ENCODE data around the gene STX18.
"Not testable (repeated sequence)": the region's sequence is repeated elsewhere in the genome, so short reads cannot be mapped to it uniquely, and the experiment has no call there.

Gene STX18

DNA sequence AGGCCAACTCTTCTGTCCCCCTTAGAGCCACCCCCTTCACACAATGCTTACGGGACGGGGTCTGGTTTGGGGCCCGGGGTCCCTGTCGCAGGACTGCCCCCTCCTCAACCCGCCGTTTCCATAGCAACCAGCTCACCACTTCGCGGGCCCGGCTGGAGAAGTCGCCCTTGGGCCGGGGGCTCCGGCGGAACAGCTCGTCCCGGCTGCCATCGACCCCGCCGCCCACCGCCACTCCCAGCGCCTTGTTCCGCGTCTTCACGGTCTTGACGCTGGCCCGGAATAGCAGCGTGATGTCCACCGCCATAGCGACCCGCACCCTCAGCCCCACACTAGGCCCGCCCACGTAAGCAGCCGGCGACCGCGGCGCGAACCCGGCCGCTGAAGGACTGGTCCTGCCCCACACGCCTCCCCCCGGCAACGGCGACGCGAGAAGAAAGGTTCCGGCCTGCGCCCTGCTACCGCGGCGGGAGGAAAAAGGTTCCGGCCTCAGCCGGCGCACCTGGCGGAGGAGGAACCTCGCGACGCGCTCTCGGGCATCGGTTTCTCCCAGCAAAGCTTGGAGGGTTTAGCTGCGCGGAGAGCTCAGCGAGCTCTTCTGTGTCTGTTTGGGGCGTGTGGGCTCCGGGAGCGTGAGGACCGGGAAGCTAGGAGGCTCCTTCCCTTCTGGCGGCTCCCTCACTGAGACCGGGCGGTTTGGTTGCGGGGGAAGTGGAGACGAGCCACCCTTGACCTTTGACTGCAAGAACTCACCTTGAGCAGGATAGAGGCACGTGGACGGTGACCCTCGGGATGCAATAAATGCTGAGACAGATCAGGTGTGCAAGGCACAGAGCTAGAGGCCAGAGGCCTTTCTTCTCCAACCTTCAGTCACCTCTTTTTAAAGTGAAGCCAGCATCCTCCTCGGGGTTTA lies at the start of gene STX18:
Gene STX18, minus strand, starts transcription at position 388 of the 910 bp plus-strand sequence. Its CDS starts 84 bp downstream, at position 304.
- H3K4me1 ChIP-seq (ENCODE audit: insufficient read depth, low read length): no peaks in the 10 kb centered on the region; the same call in 1 of the 2 replicates
- no peaks in the 10 kb centered on the region for H3K9me3 ChIP-seq (ENCODE audit: control insufficient read depth, insufficient read depth, low read length)
- H3K9ac ChIP-seq (ENCODE audit: low read depth, low read length): peak within 1 kb of the TSS; percentile 97
- H3K36me3 ChIP-seq (ENCODE audit: insufficient read depth, low read length): peaks cover 4% of the 10 kb centered on the region

DNA sequence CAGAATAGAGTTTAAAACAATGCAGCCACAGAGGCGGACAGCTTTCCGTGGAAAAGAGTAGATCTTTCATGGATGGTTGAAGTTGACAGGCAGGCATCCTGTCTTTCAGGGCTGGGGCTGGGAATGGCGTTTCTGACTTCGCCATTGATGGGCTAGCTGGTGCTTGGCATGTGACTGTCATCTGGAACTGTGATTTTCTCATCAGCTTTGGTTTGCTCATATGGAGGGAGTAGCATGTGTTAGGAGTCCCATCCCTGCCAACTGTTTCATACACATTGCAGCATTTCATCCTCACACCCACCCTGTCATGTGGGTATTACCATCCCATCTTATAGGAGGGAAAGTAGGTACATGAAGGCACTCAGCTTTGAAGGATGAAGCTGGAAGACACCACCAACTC lies 49.2 kb upstream of the STX18 start:
- Histone ChIP-seq H3K36me3 (ENCODE audit: insufficient read depth, low read length) (no peaks in the 10 kb centered on the region), H3K9me3 (ENCODE audit: control insufficient read depth, insufficient read depth, low read length) (peaks cover 8% of the 10 kb centered on the region), H3K4me1 (ENCODE audit: insufficient read depth, low read length) (no peaks in the 10 kb centered on the region), H3K9ac (ENCODE audit: low read depth, low read length) (no peak overlapping the region)

DNA sequence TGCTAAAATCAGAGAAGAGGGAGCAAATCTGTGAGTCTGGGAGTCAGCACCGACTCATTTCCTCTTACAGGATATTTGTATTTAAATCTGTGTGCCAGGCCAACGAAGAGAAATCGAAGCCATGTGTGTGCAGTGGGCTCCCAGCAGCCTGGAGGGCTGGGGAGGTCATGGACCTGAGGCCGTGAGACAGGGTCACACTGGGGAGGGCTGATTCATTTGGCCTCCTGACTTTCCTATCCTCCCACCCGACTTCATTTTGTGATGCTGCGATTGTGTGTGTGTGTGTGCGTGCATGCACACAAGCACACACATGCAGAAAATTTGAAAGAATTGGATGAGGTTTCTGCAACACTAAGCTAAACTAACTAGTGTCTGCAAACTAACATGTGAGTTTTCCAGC lies 48.7 kb upstream of the STX18 start:
- no peaks in the 10 kb centered on the region for H3K4me1 ChIP-seq (ENCODE audit: insufficient read depth, low read length)
- no peak overlapping the region for H3K9ac ChIP-seq (ENCODE audit: low read depth, low read length)
- no peaks in the 10 kb centered on the region for H3K36me3 ChIP-seq (ENCODE audit: insufficient read depth, low read length)
- peaks cover 8% of the 10 kb centered on the region for H3K9me3 ChIP-seq (ENCODE audit: control insufficient read depth, insufficient read depth, low read length)

DNA sequence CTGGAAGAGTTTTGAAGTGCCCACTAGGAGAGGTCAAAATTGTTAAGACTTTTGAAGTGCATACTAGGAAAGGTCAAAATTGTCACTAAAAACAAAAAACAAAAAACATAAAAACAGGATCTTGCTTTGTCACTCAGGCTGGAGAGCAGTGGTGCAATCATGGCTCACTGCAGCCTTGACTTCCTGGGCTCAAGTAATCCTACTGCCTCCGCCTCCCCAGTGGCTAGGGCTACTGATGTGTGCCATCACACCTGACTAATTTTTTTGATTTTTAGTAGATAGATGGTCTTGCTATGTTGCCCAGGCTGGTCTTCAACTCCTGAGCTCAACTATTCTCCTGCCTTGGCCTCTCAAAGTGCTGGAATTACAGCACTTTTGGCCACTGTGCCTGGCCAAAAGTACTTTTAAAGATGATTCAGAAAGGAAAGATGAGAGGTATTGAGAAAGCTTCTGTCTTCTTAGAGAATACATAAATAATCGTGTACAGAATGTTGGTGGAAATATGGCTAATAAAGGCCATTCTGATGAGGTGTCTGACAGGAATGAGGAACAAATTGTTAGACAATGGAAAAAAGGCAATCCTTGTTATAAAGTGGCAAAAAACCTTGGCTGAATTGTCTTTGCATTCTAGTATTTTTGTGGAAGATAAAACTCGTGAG lies 43.3 kb upstream of the STX18 start:
- Histone ChIP-seq H3K9ac (ENCODE audit: low read depth, low read length) (no peak overlapping the region), H3K36me3 (ENCODE audit: insufficient read depth, low read length) (no peaks in the 10 kb centered on the region), H3K9me3 (ENCODE audit: control insufficient read depth, insufficient read depth, low read length) (no peaks in the 10 kb centered on the region; the same call in 1 of the 2 replicates), H3K4me1 (ENCODE audit: insufficient read depth, low read length) (no peaks in the 10 kb centered on the region)

DNA sequence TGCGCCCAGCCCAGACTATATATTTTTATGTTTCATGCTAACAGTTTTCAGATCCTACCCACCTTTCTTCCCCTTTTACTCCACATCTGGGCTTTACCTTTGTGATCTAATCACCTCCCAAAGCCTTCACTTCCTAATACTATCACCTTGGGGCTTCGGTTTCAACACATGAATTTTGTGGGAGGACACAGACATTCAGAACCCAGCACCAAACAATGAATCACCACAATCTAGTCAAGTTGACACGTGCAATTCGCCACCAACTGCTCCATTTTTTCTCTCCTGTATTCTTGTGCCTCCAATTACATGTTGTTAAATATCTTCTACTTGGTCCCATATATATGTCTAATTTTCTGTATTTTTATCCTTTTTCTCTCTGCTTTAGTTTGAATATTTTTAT lies 41.8 kb upstream of the STX18 start:
- H3K36me3 ChIP-seq (ENCODE audit: insufficient read depth, low read length): no peaks in the 10 kb centered on the region
- no peak overlapping the region for H3K9ac ChIP-seq (ENCODE audit: low read depth, low read length)
- no peaks in the 10 kb centered on the region; the same call in 1 of the 2 replicates for H3K9me3 ChIP-seq (ENCODE audit: control insufficient read depth, insufficient read depth, low read length)
- peaks cover 4% of the 10 kb centered on the region; the same call in 1 of the 2 replicates for H3K4me1 ChIP-seq (ENCODE audit: insufficient read depth, low read length)

DNA sequence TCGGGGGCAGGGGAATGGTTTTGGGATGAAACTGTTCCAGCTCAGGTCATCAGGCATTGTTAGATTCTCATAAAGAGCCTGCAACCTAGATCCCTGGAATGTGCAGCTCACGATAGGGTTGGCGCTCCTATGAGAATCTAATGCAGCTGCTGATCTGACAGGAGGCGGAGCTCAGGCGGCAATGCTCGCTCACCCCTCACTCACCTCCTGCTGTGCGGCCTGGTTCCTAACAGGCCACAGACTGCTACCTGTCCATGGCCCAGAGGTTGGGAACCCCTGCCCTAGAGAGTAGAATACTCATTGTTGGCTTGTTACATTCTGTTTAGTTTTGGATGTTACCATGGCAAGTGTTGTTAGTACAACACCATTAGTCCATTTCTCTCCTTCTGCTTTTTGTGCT lies 40.8 kb upstream of the STX18 start:
- no peaks in the 10 kb centered on the region for H3K36me3 ChIP-seq (ENCODE audit: insufficient read depth, low read length)
- no peaks in the 10 kb centered on the region; the same call in 1 of the 2 replicates for H3K9me3 ChIP-seq (ENCODE audit: control insufficient read depth, insufficient read depth, low read length)
- peaks cover 4% of the 10 kb centered on the region; the same call in 1 of the 2 replicates for H3K4me1 ChIP-seq (ENCODE audit: insufficient read depth, low read length)
- no peak overlapping the region for H3K9ac ChIP-seq (ENCODE audit: low read depth, low read length)

DNA sequence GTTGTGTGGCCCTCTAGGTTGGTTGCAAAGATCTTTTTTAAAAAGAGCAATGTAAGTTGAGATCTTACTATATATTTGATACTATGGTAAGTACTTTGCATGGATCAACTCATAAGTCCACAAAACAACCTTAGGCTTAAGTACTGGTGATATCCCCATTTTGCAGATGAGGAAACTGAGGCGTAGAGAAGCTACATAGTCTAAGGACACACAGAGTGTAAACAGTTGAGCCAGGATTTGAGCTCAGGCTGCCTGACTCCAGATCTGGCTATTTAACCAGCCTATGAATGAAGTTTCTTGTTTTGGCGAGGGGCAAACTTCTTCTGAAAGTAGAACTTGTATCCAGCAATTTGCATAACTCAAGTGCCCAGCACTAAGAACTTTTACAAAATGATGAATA lies 38.6 kb upstream of the STX18 start:
- Histone ChIP-seq H3K4me1 (ENCODE audit: insufficient read depth, low read length) (peaks cover 4% of the 10 kb centered on the region; the same call in 1 of the 2 replicates), H3K9ac (ENCODE audit: low read depth, low read length) (no peak overlapping the region), H3K9me3 (ENCODE audit: control insufficient read depth, insufficient read depth, low read length) (no peaks in the 10 kb centered on the region), H3K36me3 (ENCODE audit: insufficient read depth, low read length) (no peaks in the 10 kb centered on the region)

DNA sequence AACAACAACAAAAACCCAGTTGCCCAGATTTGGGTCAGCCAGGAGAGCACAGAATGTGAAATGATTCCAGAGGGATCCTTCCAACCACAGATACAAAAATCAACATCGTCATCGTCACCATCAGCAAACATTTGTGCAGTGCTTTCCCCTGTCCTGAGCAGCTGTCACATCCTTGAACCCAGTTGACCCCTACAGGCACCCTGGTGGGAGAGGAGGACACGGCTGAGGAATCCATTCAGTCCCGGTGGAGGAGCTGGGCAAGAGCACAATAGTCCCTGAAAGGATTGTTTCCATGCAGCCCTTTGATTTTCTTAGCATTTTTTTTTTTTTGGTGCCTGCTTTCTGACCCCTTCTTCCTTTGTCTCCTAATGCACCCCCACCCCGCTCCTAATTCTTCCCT lies 37.1 kb upstream of the STX18 start:
- Histone ChIP-seq H3K9me3 (ENCODE audit: control insufficient read depth, insufficient read depth, low read length) (no peaks in the 10 kb centered on the region), H3K4me1 (ENCODE audit: insufficient read depth, low read length) (peaks cover 4% of the 10 kb centered on the region; the same call in 1 of the 2 replicates), H3K36me3 (ENCODE audit: insufficient read depth, low read length) (no peaks in the 10 kb centered on the region), H3K9ac (ENCODE audit: low read depth, low read length) (no peak overlapping the region)

DNA sequence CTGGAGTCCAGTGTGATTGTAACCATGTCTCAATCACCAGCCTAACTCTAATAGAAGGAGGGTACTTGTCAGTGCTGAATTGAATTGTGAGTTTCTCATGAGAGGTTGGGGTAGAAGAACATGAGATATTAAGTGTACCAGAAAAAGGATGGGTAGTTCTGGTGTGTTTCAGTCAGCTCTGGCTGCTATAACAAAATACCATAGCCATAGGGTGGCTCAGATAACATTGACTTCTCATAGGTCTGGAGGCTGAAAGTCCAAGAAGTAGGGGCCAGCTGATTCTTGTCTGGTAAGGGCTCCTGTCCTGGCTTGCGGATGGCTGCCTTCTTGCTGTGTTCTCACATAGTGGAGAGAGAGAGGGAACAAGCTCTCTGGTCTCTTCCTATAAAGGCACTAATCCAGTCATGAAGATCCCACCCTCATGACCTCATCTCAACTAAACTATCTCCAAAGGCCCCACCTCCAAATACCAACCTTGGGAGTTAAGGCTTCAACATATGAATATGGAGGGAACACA lies 35.6 kb upstream of the STX18 start:
- H3K9ac ChIP-seq (ENCODE audit: low read depth, low read length): no peak overlapping the region
- peaks cover 4% of the 10 kb centered on the region; the same call in 1 of the 2 replicates for H3K4me1 ChIP-seq (ENCODE audit: insufficient read depth, low read length)
- no peaks in the 10 kb centered on the region for H3K9me3 ChIP-seq (ENCODE audit: control insufficient read depth, insufficient read depth, low read length)
- no peaks in the 10 kb centered on the region for H3K36me3 ChIP-seq (ENCODE audit: insufficient read depth, low read length)

DNA sequence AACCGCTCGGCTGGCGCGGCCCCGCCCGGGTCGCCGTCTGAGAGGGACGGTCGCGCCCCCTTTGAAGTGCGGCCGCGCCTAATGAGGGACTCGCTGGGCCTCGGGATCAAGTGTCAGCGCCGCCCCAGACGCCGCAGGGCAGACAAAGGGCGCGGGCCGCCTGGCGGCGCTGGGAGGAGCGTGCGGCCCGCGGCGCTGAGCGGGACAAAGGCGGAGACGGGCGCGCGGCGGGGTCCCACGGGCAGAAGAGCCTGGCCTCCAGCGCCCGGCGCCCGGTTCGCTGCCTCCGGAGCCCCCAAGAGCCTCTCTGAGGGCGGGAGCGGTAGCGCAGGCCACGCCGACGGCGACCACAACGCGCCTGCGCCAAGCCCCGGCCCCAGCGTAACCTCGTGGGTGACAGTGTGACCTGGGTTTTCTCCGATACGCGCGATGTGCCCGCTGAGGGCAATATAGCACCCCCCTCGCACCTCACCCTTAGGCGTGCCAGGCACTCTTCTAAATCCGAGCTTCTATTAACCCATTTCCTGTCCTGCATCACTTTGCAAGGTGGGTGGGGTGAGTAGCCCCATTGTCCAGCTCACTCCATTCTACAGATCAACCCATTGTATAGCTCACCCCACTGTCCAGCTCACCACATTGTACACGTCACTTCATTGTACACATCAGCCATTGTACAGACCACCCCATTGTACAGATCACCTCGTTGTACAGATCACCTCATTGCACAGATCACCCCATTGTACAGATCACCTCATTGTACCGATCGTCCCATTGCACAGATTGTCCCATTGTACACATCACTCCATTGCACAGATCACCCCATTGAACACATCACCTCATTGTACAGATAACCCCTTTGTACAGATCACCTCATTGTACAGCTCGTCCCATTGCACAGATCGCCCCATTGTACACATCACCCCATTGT lies 33.7 kb upstream of the STX18 start:
- Histone ChIP-seq H3K4me1 (ENCODE audit: insufficient read depth, low read length) (peaks cover 4% of the 10 kb centered on the region; the same call in 1 of the 2 replicates), H3K9ac (ENCODE audit: low read depth, low read length) (peak overlapping the region; percentile 67; the same call in 1 of the 2 replicates), H3K9me3 (ENCODE audit: control insufficient read depth, insufficient read depth, low read length) (0 out of 2 replicates have a peak, but pooled peaks cover 1% of the 10 kb centered on the region), H3K36me3 (ENCODE audit: insufficient read depth, low read length) (no peaks in the 10 kb centered on the region)

DNA sequence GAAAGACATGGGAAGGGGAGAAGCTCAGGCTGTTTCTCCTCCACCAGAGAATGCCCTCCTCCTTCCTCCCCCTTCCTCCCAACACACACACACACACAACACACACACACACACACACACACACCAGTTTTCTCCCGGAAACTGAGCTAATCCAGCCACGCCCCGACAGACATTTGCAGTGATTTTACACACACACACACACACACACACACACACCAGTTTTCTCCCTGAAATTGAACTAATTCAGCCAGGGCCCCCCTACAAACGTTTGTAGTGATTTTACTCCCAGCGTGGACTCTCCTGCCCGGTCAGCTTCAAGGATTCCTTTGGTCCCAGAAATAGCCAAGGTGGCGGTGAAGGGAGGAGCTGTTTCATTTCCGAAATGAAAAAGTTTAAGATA lies 32.9 kb upstream of the STX18 start:
- Histone ChIP-seq H3K4me1 (ENCODE audit: insufficient read depth, low read length) (peaks cover 4% of the 10 kb centered on the region; the same call in 1 of the 2 replicates), H3K9me3 (ENCODE audit: control insufficient read depth, insufficient read depth, low read length) (peaks cover 5% of the 10 kb centered on the region), H3K9ac (ENCODE audit: low read depth, low read length) (peak overlapping the region; percentile 67; the same call in 1 of the 2 replicates), H3K36me3 (ENCODE audit: insufficient read depth, low read length) (no peaks in the 10 kb centered on the region)

DNA sequence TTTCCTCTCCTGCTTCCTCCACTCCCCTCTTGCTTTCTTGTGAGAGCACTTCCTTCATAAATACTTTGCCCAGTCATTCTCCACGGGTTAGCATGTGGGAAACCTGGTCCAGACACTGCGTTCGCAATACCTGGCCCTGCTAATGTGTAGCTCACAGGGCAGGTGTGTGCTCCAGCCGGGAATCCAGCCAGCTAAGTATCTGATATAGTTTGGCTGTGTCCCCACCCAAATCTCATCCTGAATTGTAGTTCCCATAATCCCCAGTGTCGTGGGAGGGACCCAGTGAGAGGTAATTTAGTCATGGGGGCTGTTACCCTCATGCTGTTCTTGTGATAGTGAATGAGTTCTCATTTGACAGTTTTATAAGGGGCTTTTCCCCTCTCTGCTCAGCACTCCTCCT lies 32.2 kb upstream of the STX18 start:
- Histone ChIP-seq H3K9ac (ENCODE audit: low read depth, low read length) (no peak overlapping the region), H3K9me3 (ENCODE audit: control insufficient read depth, insufficient read depth, low read length) (peaks cover 5% of the 10 kb centered on the region), H3K36me3 (ENCODE audit: insufficient read depth, low read length) (no peaks in the 10 kb centered on the region), H3K4me1 (ENCODE audit: insufficient read depth, low read length) (peaks cover 4% of the 10 kb centered on the region; the same call in 1 of the 2 replicates)

DNA sequence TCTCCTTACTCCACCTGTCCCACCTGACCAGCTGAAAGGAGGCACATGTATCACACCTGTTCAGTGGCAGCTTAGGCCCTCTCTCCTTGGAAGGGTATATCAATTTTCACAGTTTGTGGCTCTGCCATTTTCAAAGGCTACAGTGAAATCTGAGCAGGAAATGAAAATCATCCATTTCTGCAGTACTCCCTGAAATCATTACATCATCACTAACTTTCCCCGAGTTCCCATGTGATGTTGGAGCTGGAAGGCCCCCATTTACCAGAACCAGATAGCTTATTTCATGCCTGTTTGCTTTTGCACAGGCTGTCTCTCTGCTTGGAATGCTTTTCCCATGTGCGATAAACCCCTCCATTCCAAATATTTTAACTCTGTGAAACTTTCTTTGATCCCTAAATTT lies 31.0 kb upstream of the STX18 start:
- H3K36me3 ChIP-seq (ENCODE audit: insufficient read depth, low read length): no peaks in the 10 kb centered on the region
- no peaks in the 10 kb centered on the region for H3K4me1 ChIP-seq (ENCODE audit: insufficient read depth, low read length)
- H3K9ac ChIP-seq (ENCODE audit: low read depth, low read length): no peak overlapping the region
- peaks cover 5% of the 10 kb centered on the region for H3K9me3 ChIP-seq (ENCODE audit: control insufficient read depth, insufficient read depth, low read length)

DNA sequence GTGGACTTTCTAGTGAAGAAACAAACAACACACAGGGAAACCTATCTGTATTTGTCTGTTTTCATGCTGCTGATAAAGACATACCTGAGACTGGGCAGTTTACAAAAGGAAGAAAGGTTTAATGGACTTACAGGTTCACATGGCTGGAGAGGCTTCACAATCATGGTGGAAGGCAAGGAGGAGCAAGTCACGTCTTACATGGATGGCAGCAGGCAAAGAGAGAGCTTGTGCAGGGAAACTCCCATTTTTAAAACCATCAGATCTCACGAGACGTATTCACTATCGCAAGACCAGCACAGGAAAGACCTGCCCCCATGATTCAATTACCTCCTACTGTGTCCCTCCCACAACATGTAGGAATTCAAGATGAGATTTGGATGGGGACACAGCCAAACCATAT lies 28.0 kb upstream of the STX18 start:
- H3K36me3 ChIP-seq (ENCODE audit: insufficient read depth, low read length); H3K9ac ChIP-seq (ENCODE audit: low read depth, low read length); H3K9me3 ChIP-seq (ENCODE audit: control insufficient read depth, insufficient read depth, low read length); H3K4me1 ChIP-seq (ENCODE audit: insufficient read depth, low read length): not testable (repeated sequence)
